ENCODE measurements around the gene PEAK1.
"Not testable (repeated sequence)": the region's sequence is repeated elsewhere in the genome, so short reads cannot be mapped to it uniquely, and the experiment has no call there.

The PEAK1 gene

GRCh38 chr15:77187751-77188464 is 232.0 kb downstream of the PEAK1 start:
- DNase-seq (ENCODE audit: extremely low read depth, low read depth), result no peak
- no peak overlapping the region for H3K4me3 ChIP-seq (replicated peaks; ENCODE audit: low read depth, low read length)
- no peak for TF ChIP-seq CTCF (IDR thresholded peaks at IDR 0.05; ENCODE audit: low read depth, low read length, missing control alignments)

GRCh38 chr15:77186594-77187011 is 233.3 kb downstream of the PEAK1 start:
- peak; percentile 56 for TF ChIP-seq CTCF (IDR thresholded peaks at IDR 0.05; ENCODE audit: low read depth, low read length, missing control alignments)
- no peak overlapping the region for H3K4me3 ChIP-seq (replicated peaks; ENCODE audit: low read depth, low read length)
- DNase-seq (ENCODE audit: extremely low read depth, low read depth), result no peak

DNA sequence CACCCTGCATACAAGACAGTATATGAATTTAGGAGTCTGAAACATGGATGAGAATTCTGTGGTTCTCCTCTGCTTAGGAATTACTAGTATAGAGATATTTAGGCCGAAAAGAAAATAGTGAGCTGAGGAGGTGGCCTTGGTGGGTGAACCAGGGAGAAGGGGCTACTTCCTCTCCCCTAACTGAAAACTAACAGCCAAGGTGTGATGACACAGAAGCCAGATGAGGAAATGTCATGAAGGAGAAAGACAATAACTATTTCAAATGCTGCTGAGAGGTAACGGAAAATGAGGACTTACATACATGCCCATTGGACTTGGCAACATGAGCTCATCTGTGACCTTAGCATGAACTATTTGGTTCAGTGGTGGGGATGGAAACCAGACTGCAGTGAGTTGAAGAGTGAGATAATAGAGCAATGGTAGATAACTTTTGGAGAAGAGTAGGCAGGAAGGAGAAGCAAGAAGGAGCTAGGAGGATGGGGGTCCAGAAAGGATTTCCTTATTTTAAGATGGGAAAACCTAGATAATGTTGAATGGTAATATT is 234.6 kb downstream of the PEAK1 start:
- no peak for DNase-seq (ENCODE audit: extremely low read depth, low read depth)
- H3K4me3 ChIP-seq (replicated peaks; ENCODE audit: low read depth, low read length), result no peak overlapping the region
- no peak for TF ChIP-seq CTCF (IDR thresholded peaks at IDR 0.05; ENCODE audit: low read depth, low read length, missing control alignments)

DNA sequence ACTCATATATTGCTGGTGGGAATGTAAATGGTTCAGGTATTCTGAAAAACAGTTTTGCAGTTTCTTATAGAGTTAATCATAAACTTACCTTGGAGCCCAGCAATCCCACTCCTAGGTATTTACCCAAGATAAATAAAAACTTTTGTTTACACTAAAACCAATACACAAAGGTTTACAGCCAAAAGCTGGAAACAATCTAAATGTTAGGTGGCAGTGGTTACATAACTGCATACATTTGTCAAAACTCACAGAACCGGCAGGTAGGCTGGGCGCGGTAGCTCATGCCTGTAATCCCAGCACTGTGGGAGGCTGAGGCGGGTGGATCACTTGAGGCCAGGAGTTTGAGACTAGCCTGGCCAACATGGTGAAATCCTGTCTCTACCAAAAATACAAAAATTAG is 235.6 kb downstream of the PEAK1 start:
- not testable (repeated sequence) for DNase-seq (ENCODE audit: extremely low read depth, low read depth); H3K4me3 ChIP-seq (replicated peaks; ENCODE audit: low read depth, low read length)

- no peak for DNase-seq (ENCODE audit: extremely low read depth, low read depth)
- TF ChIP-seq CTCF (IDR thresholded peaks at IDR 0.05; ENCODE audit: low read depth, low read length, missing control alignments), result no peak
- H3K4me3 ChIP-seq (replicated peaks; ENCODE audit: low read depth, low read length), result no peak overlapping the region
These were observed 236.8 kb downstream of the PEAK1 start for GRCh38 chr15:77183066-77183465.

DNA sequence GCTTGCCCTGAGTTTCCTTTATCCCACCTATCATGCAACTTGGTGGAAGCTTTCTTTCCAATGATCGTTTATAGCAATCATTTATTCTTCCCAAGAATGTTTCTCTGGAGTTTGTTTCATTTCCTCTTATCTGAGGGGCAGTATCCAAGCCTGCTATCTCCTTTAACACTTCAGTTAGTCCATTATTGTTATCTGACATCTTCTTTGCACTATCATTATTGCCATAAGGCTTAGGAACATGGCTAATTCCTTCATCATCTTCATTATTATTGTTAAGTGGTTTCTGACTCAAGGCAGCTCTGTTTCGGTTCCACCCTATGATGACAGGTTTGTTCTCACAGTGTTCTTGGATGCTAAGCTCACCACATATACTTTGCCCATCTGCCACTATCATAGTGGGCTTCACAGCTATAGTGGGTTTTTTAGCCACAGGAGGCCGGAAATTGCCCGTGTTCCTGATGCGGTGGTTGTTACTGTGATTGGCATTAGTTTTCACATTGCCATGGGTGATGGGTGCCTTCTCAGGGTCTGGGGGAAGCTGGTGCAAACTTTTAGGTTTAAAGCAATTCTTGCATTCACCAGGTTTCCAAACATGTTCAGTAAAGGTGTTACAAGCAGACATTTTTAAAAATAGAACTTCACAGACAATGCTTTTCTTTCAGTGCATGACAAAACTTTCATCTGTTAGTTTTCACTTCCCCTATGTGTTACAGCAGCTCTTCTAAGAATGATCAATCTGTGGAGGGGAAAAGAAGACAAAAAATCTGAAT is 238.4 kb downstream of the PEAK1 start:
- no peak for TF ChIP-seq CTCF (IDR thresholded peaks at IDR 0.05; ENCODE audit: low read depth, low read length, missing control alignments)
- no peak for DNase-seq (ENCODE audit: extremely low read depth, low read depth)
- H3K4me3 ChIP-seq (replicated peaks; ENCODE audit: low read depth, low read length), result no peak overlapping the region

GRCh38 chr15:77180757-77181156 is 239.1 kb downstream of the PEAK1 start:
- no peak overlapping the region for H3K4me3 ChIP-seq (replicated peaks; ENCODE audit: low read depth, low read length)
- TF ChIP-seq CTCF (IDR thresholded peaks at IDR 0.05; ENCODE audit: low read depth, low read length, missing control alignments), result no peak
- no peak for DNase-seq (ENCODE audit: extremely low read depth, low read depth)

Data from HFF-Myc (cell line).